GM23248 (cell line): ENCODE measurements around the gene S100A16. TPM values are rescaled to one million over a fixed set of nuclear protein-coding genes. Genes with fewer than 3 reads are reported as not detected.

Experiments
- DNase-seq: peaks from one replicate; pipeline ENCODE4 v3.0.0-alpha.2; 2015
- H2AFZ ChIP-seq: fragments of 200-600 bp; sonication (generic); 2 replicates; pipeline ENCODE4 v1.6.1; 2016; ENCODE audit warnings: antibody characterized with exemption
- H3F3A ChIP-seq: fragments of 200-600 bp; sonication (generic); 2 replicates; pipeline ENCODE4 v1.6.1; 2016; ENCODE audit warnings: mild to moderate bottlenecking, antibody characterized with exemption, mixed run types; ENCODE audit not compliant: insufficient read depth
- H3K27ac ChIP-seq: fragments of 200-600 bp; sonication (generic); 2 replicates; pipeline ENCODE4 v1.5.1; 2016; ENCODE audit warnings: mild to moderate bottlenecking
- H3K27me3 ChIP-seq: fragments of 200-600 bp; sonication (generic); replicated peaks from 2 replicates; pipeline ENCODE4 v1.6.1; 2016; ENCODE audit warnings: mild to moderate bottlenecking; ENCODE audit not compliant: insufficient read depth
- H3K36me3 ChIP-seq: fragments of 200-600 bp; sonication (generic); 2 replicates; pipeline ENCODE4 v1.6.1; 2016; ENCODE audit warnings: low read depth, mild to moderate bottlenecking
- H3K4me1 ChIP-seq: fragments of 200-600 bp; sonication (generic); 2 replicates; pipeline ENCODE4 v1.6.1; 2016; ENCODE audit warnings: mild to moderate bottlenecking; ENCODE audit not compliant: insufficient read depth
- H3K4me2 ChIP-seq: fragments of 200-600 bp; sonication (generic); one replicate; pipeline ENCODE4 v1.6.1; 2016; ENCODE audit warnings: mild to moderate bottlenecking; ENCODE audit not compliant: unreplicated experiment
- H3K4me3 ChIP-seq: fragments of 200-600 bp; sonication (generic); 2 replicates; pipeline ENCODE4 v1.5.1; 2016; ENCODE audit warnings: mild to moderate bottlenecking
- H3K79me2 ChIP-seq: fragments of 200-600 bp; sonication (generic); 2 replicates; pipeline ENCODE4 v1.6.1; 2016; ENCODE audit warnings: mild to moderate bottlenecking; ENCODE audit not compliant: insufficient read depth
- H3K9ac ChIP-seq: fragments of 200-600 bp; sonication (generic); 2 replicates; pipeline ENCODE4 v1.6.1; 2016; ENCODE audit warnings: mild to moderate bottlenecking
- H3K9me2 ChIP-seq: fragments of 200-600 bp; sonication (generic); 2 replicates; pipeline ENCODE4 v1.6.1; 2016; ENCODE audit warnings: mixed run types, mild to moderate bottlenecking, moderate library complexity; ENCODE audit not compliant: insufficient read depth
- H3K9me3 ChIP-seq: fragments of 200-600 bp; sonication (generic); one replicate; pipeline ENCODE4 v1.6.1; 2017; ENCODE audit warnings: low read depth
- H4K20me1 ChIP-seq: fragments of 200-600 bp; sonication (generic); 2 replicates; pipeline ENCODE4 v1.6.0; 2016; ENCODE audit not compliant: insufficient read depth
- EZH2 ChIP-seq: fragments of 200-600 bp; sonication (generic); IDR thresholded peaks from 2 replicates; pipeline ENCODE4 v1.6.1; 2018; ENCODE audit warnings: antibody characterized with exemption, mild to moderate bottlenecking; ENCODE audit not compliant: insufficient read depth, poor library complexity, severe bottlenecking
- EZH2phosphoT487 ChIP-seq: fragments of 200-600 bp; sonication (generic); IDR thresholded peaks from 2 replicates; pipeline ENCODE4 v1.6.1; 2018; ENCODE audit warnings: antibody characterized with exemption, moderate library complexity, mild to moderate bottlenecking, low read depth; ENCODE audit not compliant: insufficient read depth
- WGBS, 2 experiments: methylation state at CpG; one replicate each; pipeline ENCODE4 v1.1.6; 2015 to 2017; ENCODE audit warnings: low lambda C conversion rate in 2 of 2, low coverage in 1 of 2; ENCODE audit errors: missing lambda C conversion rate in 2 of 2; 5-methylcytosine and 5-hydroxymethylcytosine counted together
- in situ Hi-C: fragments of 300-500 bp; cut with MboI; formaldehyde crosslinking; loops from 2 replicates; pipeline ENCODE4 v1.15.0; 2020
- polyA plus RNA-seq: library from polyadenylated mRNA; unstranded; fragments of >200 nt; fragmentation: Nextera tagmentation; extraction: Ambion mirVana; gene quantifications from 2 replicates; pipeline ENCODE4 v1.2.1, GENCODE V29; 2016
- total RNA-seq: library from RNA; depleted of rRNA; stranded (reverse); fragments of >200 nt; shearing (Covaris generic); gene quantifications from 2 replicates; pipeline ENCODE4 v1.2.3, GENCODE V29; 2014

Gene S100A16
- total and polyA plus RNA-seq, 2 experiments from 2014 or later = 615 to 801 TPM

DNA sequence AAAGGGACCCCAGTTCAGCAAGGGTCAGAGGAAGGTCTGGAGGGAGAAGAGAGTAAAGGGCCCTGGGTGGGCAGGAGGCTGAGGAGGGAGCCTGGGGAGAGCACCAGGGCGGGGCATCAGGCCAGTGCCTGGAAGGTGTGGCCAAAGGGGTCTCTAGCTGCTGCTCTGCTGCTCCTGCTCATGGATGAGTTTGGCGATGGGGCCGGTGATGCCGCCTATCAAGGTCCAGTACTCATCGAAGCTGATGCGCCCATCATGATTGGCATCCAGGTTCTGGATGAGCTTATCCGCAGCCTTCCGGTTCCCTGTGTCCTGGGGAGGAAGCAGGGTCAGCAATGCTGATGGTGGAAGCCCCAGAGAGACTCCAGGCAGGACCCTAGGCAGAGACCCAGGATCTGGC, 5.6 kb downstream of the S100A16 start:
- Histone ChIP-seq H4K20me1 (no peaks in the 10 kb centered on the region), H2AFZ (no peak overlapping the region), H3K9me3 (no peaks in the 10 kb centered on the region), H3K36me3 (peaks cover 39% of the 10 kb centered on the region), H3K4me2 (no peak overlapping the region), H3K79me2 (peaks cover 72% of the 10 kb centered on the region), H3K27ac (no peak overlapping the region), H3F3A (peaks cover 69% of the 10 kb centered on the region), H3K4me3 (no peak overlapping the region), H3K4me1 (peaks cover 27% of the 10 kb centered on the region), H3K9ac (no peak overlapping the region), H3K27me3 (no peaks in the 10 kb centered on the region), H3K9me2 (no peaks in the 10 kb centered on the region)
- in situ Hi-C loops = no loop called here
- DNase-seq = no peak
- no peak for TF ChIP-seq EZH2phosphoT487
- TF ChIP-seq EZH2 = no peak
- WGBS, 2 experiments = 91 to 99% methylated on average over 8 of the region's 8 CpGs

DNA sequence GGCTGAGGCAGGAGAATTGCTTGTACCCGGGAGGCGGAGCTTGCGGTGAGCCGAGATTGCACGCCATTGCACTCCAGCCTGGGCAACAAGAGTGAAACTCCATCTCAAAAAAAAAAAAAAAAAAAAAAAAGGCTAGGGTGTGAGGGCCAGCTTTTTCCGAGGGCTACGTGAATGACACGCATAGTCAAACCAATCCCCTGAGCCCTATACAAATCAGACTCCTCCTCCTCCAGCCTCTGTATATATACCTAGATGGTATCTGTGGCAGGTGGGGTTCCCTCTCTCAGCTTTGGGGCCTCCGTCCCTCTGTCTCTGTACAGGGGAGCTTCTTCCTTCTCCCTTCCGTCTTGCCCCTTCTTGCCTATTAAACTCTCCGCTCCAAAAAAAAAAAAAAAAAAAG, 6.7 kb downstream of the S100A16 start:
- Histone ChIP-seq H3K79me2 (peaks cover 60% of the 10 kb centered on the region), H3K4me2 (no peak overlapping the region), H3K27me3 (no peaks in the 10 kb centered on the region), H3F3A (peaks cover 72% of the 10 kb centered on the region), H3K36me3 (peaks cover 41% of the 10 kb centered on the region), H3K4me3 (no peak overlapping the region), H3K27ac (no peak overlapping the region), H3K9me3 (no peaks in the 10 kb centered on the region), H3K9me2 (no peaks in the 10 kb centered on the region), H3K9ac (no peak overlapping the region), H2AFZ (no peak overlapping the region), H4K20me1 (no peaks in the 10 kb centered on the region), H3K4me1 (peaks cover 27% of the 10 kb centered on the region)
- no peak for TF ChIP-seq EZH2phosphoT487
- in situ Hi-C loops = no loop called here
- DNase-seq = no peak
- WGBS, 2 experiments = 97% methylated on average over 11 of the region's 11 CpGs

DNA sequence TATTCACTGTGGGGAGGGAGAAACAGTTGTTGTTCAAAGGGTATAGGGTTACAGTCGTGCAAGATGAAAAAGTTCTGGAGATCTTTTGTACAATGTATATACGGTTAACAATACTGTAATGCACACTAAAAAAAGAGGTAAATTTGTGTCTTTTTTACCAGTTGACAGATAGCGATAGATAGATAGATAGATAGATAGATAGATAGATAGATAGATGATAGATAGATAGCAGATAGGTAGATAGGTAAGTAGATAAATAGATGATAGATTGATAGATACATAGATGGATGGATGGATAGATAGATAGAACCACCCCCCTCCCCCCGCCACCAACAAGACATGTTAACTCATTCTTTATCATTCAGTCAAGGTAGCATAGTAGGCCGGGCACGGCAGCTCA, 10.2 kb downstream of the S100A16 start:
- Histone ChIP-seq H3K9ac (no peak overlapping the region), H3K9me2 (no peaks in the 10 kb centered on the region), H3K9me3 (no peaks in the 10 kb centered on the region), H3K4me3 (no peak overlapping the region), H2AFZ (no peak overlapping the region), H3F3A (peaks cover 79% of the 10 kb centered on the region), H4K20me1 (no peaks in the 10 kb centered on the region), H3K27ac (no peak overlapping the region), H3K4me1 (peaks cover 17% of the 10 kb centered on the region; the same call in 1 of the 2 replicates), H3K27me3 (no peaks in the 10 kb centered on the region), H3K79me2 (peaks cover 30% of the 10 kb centered on the region), H3K4me2 (no peak overlapping the region), H3K36me3 (peaks cover 49% of the 10 kb centered on the region)
- in situ Hi-C loops = no loop called here
- 79 to 80% methylated on average over 6 of the region's 6 CpGs for WGBS, 2 experiments
- DNase-seq = no peak
- TF ChIP-seq EZH2phosphoT487 (no peak), EZH2 (no peak)

DNA sequence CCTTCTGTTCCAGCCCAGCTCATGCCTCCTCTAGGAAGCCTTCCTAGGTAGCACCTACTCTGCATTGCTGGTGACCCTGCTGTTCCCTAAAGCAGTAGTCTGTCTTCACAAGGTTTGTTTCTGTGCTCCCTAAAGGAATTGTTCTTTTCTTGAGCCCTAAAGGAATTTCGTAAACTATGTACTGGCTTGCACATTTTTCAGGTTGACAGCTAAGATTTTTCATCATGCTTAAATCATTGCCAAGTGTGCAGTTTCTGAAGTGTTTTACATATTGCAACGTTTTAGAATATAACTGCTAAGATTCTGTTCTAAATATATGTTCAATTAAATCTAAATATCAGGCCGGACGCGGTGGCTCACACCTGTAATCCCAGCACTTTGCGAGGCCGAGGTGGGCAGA, 13.1 kb downstream of the S100A16 start:
- H3K4me1 ChIP-seq = peaks cover 22% of the 10 kb centered on the region; the same call in 1 of the 2 replicates
- no peak overlapping the region for H3K9ac ChIP-seq
- no peak for DNase-seq
- H4K20me1 ChIP-seq = no peaks in the 10 kb centered on the region
- H3K36me3 ChIP-seq = peaks cover 22% of the 10 kb centered on the region
- peaks cover 75% of the 10 kb centered on the region for H3F3A ChIP-seq
- no peak overlapping the region for H3K27ac ChIP-seq
- no peak overlapping the region for H2AFZ ChIP-seq
- H3K9me2 ChIP-seq = no peaks in the 10 kb centered on the region
- H3K4me3 ChIP-seq = no peak overlapping the region
- H3K4me2 ChIP-seq = no peak overlapping the region
- in situ Hi-C loops = no loop called here
- H3K27me3 ChIP-seq = no peaks in the 10 kb centered on the region
- H3K9me3 ChIP-seq = no peaks in the 10 kb centered on the region
- TF ChIP-seq EZH2 = no peak
- 84% methylated on average over 7 of the region's 7 CpGs for WGBS, 2 experiments
- H3K79me2 ChIP-seq = peaks cover 8% of the 10 kb centered on the region
